Measurements from ENCODE around the gene RGS4. TPM values are rescaled to one million over a fixed set of nuclear protein-coding genes. Genes with fewer than 3 reads are reported as not detected.

Gene RGS4
- polyA plus RNA-seq, 3 donors = 8.2 to 14.8 (median 11.6) TPM

- no peak for DNase-seq (ENCODE audit: extremely low read depth in 1 of 11, low read depth in 9 of 11, low spot score in 4 of 11)
These were observed 8.7 kb upstream of the RGS4 start for GRCh38 chr1:163060343-163061007.

GRCh38 chr1:163063143-163063542 lies 6.0 kb upstream of the RGS4 start:
- peak in 2 of 11 donors; percentile 49 to 57 for DNase-seq (ENCODE audit: extremely low read depth in 1 of 11, low read depth in 9 of 11, low spot score in 4 of 11)

GRCh38 chr1:163063610-163064009 lies 5.6 kb upstream of the RGS4 start:
- DNase-seq (ENCODE audit: extremely low read depth in 1 of 11, low read depth in 9 of 11, low spot score in 4 of 11) = no peak

- DNase-seq (ENCODE audit: extremely low read depth in 1 of 11, low read depth in 9 of 11, low spot score in 4 of 11) = no peak
These were observed 3.0 kb upstream of the RGS4 start for GRCh38 chr1:163066168-163066567.

GRCh38 chr1:163066686-163067085 lies 2.5 kb upstream of the RGS4 start:
- no peak for DNase-seq (ENCODE audit: extremely low read depth in 1 of 11, low read depth in 9 of 11, low spot score in 4 of 11)

- no peak for DNase-seq (ENCODE audit: extremely low read depth in 1 of 11, low read depth in 9 of 11, low spot score in 4 of 11)
These were observed 445 bp upstream of the RGS4 start for GRCh38 chr1:163068716-163069115.

GRCh38 chr1:163069655-163070277 lies 605 bp downstream of the RGS4 start:
- no peak for DNase-seq (ENCODE audit: extremely low read depth in 1 of 11, low read depth in 9 of 11, low spot score in 4 of 11)

GRCh38 chr1:163071405-163072255 lies 2.5 kb downstream of the RGS4 start:
- DNase-seq (ENCODE audit: extremely low read depth in 1 of 11, low read depth in 9 of 11, low spot score in 4 of 11) = peak in 3 of 11 donors; percentile 34 to 46 (median 37)

GRCh38 chr1:163072658-163073057 lies 3.5 kb downstream of the RGS4 start:
- no peak for DNase-seq (ENCODE audit: extremely low read depth in 1 of 11, low read depth in 9 of 11, low spot score in 4 of 11)

GRCh38 chr1:163074004-163074403 lies 4.8 kb downstream of the RGS4 start:
- no peak for DNase-seq (ENCODE audit: extremely low read depth in 1 of 11, low read depth in 9 of 11, low spot score in 4 of 11)

GRCh38 chr1:163074716-163075284 lies 5.6 kb downstream of the RGS4 start:
- no peak for DNase-seq (ENCODE audit: extremely low read depth in 1 of 11, low read depth in 9 of 11, low spot score in 4 of 11)

GRCh38 chr1:163076044-163076443 lies 6.9 kb downstream of the RGS4 start:
- no peak for DNase-seq (ENCODE audit: extremely low read depth in 1 of 11, low read depth in 9 of 11, low spot score in 4 of 11)

GRCh38 chr1:163076446-163076845 lies 7.3 kb downstream of the RGS4 start:
- DNase-seq (ENCODE audit: extremely low read depth in 1 of 11, low read depth in 9 of 11, low spot score in 4 of 11) = no peak

GRCh38 chr1:163076981-163077761 lies 8.0 kb downstream of the RGS4 start:
- no peak for DNase-seq (ENCODE audit: extremely low read depth in 1 of 11, low read depth in 9 of 11, low spot score in 4 of 11)

GRCh38 chr1:163082971-163083370 lies 13.8 kb downstream of the RGS4 start:
- no peak for DNase-seq (ENCODE audit: extremely low read depth in 1 of 11, low read depth in 9 of 11, low spot score in 4 of 11)

- DNase-seq (ENCODE audit: extremely low read depth in 1 of 11, low read depth in 9 of 11, low spot score in 4 of 11) = no peak
These were observed 14.5 kb downstream of the RGS4 start for GRCh38 chr1:163083690-163084089.

GRCh38 chr1:163084330-163084729 lies 15.2 kb downstream of the RGS4 start:
- DNase-seq (ENCODE audit: extremely low read depth in 1 of 11, low read depth in 9 of 11, low spot score in 4 of 11) = no peak

GRCh38 chr1:163085041-163085903 lies 16.1 kb downstream of the RGS4 start:
- no peak for DNase-seq (ENCODE audit: extremely low read depth in 1 of 11, low read depth in 9 of 11, low spot score in 4 of 11)

Measured in renal cortex interstitium (tissue), 11 donors.